ENCODE measurements around the gene ZNF687. TPM values are rescaled to one million over a fixed set of nuclear protein-coding genes. Genes with fewer than 3 reads are reported as not detected.

The ZNF687 gene
- total RNA-seq, 2 donors from 2014 or later: 43.0 to 49.8 TPM

- 86 to 95% methylated on average over 3 to 4 of the region's 5 CpGs for WGBS, 2 experiments (ENCODE audit: insufficient coverage in 1 of 2, insufficient read length in 1 of 2)
- no peak overlapping the region for H3K27ac ChIP-seq (ENCODE audit: low read depth, low read length)
- no peak overlapping the region for H3K4me3 ChIP-seq (ENCODE audit: low read length)
- Mint-ChIP-seq H3K27me3 (ENCODE audit: insufficient read depth) (no peaks in the 10 kb centered on the region), H3K27ac (no peak overlapping the region), H3K4me3 (no peak overlapping the region), H3K9me3 (no peaks in the 10 kb centered on the region), H3K4me1 (no peaks in the 10 kb centered on the region), H3K36me3 (ENCODE audit: low read depth) (peaks cover 94% of the 10 kb centered on the region)
- no peak for TF ChIP-seq CTCF (conservative IDR thresholded peaks at IDR 0.05)
- H3K9me3 ChIP-seq (ENCODE audit: control insufficient read depth, low read length): no peaks in the 10 kb centered on the region
- no peaks in the 10 kb centered on the region for H3K27me3 ChIP-seq (ENCODE audit: control insufficient read depth, insufficient read depth, low read length, poor library complexity, severe bottlenecking)
- H3K4me1 ChIP-seq (ENCODE audit: control insufficient read depth, insufficient read depth, low read length): no peaks in the 10 kb centered on the region
- peaks cover 92% of the 10 kb centered on the region for H3K36me3 ChIP-seq (ENCODE audit: control insufficient read depth, insufficient read depth, low read length)
- no peak for DNase-seq
- H3K9ac ChIP-seq (ENCODE audit: extremely low read depth, low read length, poor library complexity, severe bottlenecking): no peak overlapping the region
Observed at GRCh38 chr1:151243683-151244216, 38.3 kb upstream of the ZNF687 start.

- Mint-ChIP-seq H3K27ac (no peak overlapping the region), H3K36me3 (ENCODE audit: low read depth) (peaks cover 74% of the 10 kb centered on the region), H3K4me3 (no peak overlapping the region), H3K27me3 (ENCODE audit: insufficient read depth) (no peaks in the 10 kb centered on the region), H3K4me1 (no peaks in the 10 kb centered on the region), H3K9me3 (no peaks in the 10 kb centered on the region)
- 96 to 100% methylated on average over 1 to 2 of the region's 2 CpGs for WGBS, 2 experiments (ENCODE audit: insufficient coverage in 1 of 2, insufficient read length in 1 of 2)
- DNase-seq: no peak
- Histone ChIP-seq H3K9ac (ENCODE audit: extremely low read depth, low read length, poor library complexity, severe bottlenecking) (no peak overlapping the region), H3K27ac (ENCODE audit: low read depth, low read length) (no peak overlapping the region), H3K36me3 (ENCODE audit: control insufficient read depth, insufficient read depth, low read length) (peaks cover 88% of the 10 kb centered on the region), H3K9me3 (ENCODE audit: control insufficient read depth, low read length) (no peaks in the 10 kb centered on the region), H3K4me1 (ENCODE audit: control insufficient read depth, insufficient read depth, low read length) (no peaks in the 10 kb centered on the region), H3K27me3 (ENCODE audit: control insufficient read depth, insufficient read depth, low read length, poor library complexity, severe bottlenecking) (no peaks in the 10 kb centered on the region), H3K4me3 (ENCODE audit: low read length) (no peak overlapping the region)
- no peak for TF ChIP-seq CTCF (conservative IDR thresholded peaks at IDR 0.05)
Observed at GRCh38 chr1:151246786-151247185, 35.3 kb upstream of the ZNF687 start.

- Histone ChIP-seq H3K4me1 (ENCODE audit: control insufficient read depth, insufficient read depth, low read length) (no peaks in the 10 kb centered on the region), H3K36me3 (ENCODE audit: control insufficient read depth, insufficient read depth, low read length) (peaks cover 38% of the 10 kb centered on the region), H3K9me3 (ENCODE audit: control insufficient read depth, low read length) (no peaks in the 10 kb centered on the region), H3K27ac (ENCODE audit: low read depth, low read length) (no peak overlapping the region), H3K9ac (ENCODE audit: extremely low read depth, low read length, poor library complexity, severe bottlenecking) (no peak overlapping the region), H3K27me3 (ENCODE audit: control insufficient read depth, insufficient read depth, low read length, poor library complexity, severe bottlenecking) (no peaks in the 10 kb centered on the region), H3K4me3 (ENCODE audit: low read length) (no peak overlapping the region)
- H3K4me1 Mint-ChIP-seq: peaks cover 8% of the 10 kb centered on the region
- 87 to 92% methylated on average over 12 to 14 of the region's 16 CpGs for WGBS, 2 experiments (ENCODE audit: insufficient coverage in 1 of 2, insufficient read length in 1 of 2)
- H3K27ac Mint-ChIP-seq: no peak overlapping the region
- H3K4me3 Mint-ChIP-seq: no peak overlapping the region
- DNase-seq: peak; percentile 75
- peak; percentile 95 for TF ChIP-seq CTCF (conservative IDR thresholded peaks at IDR 0.05)
- peaks cover 4% of the 10 kb centered on the region for H3K9me3 Mint-ChIP-seq
- H3K36me3 Mint-ChIP-seq (ENCODE audit: low read depth): peaks cover 28% of the 10 kb centered on the region
- no peaks in the 10 kb centered on the region for H3K27me3 Mint-ChIP-seq (ENCODE audit: insufficient read depth)
Observed at GRCh38 chr1:151251656-151252470, 30.2 kb upstream of the ZNF687 start.

Measured in endodermal cell (in vitro differentiated cells).